GM18868 (cell line): Measurements from ENCODE around the gene TMEM266.

Source experiments
- ATAC-seq: cut with Tn5 transposase; IDR thresholded peaks from one replicate; pipeline ENCODE4 v1.9.1; 2021; ENCODE audit warnings: mild to moderate bottlenecking, moderate library complexity; ENCODE audit not compliant: unreplicated experiment

Gene TMEM266

GRCh38 chr15:76065793-76066192 is 6.0 kb downstream of the TMEM266 start:
- no peak for ATAC-seq

- no peak for ATAC-seq
Observed at GRCh38 chr15:76070192-76070591, 10.4 kb downstream of the TMEM266 start.

- no peak for ATAC-seq
Observed at GRCh38 chr15:76070921-76071635, 11.3 kb downstream of the TMEM266 start.

- no peak for ATAC-seq
Observed at GRCh38 chr15:76071806-76072205, 12.0 kb downstream of the TMEM266 start.

- ATAC-seq, result no peak
Observed at GRCh38 chr15:76073554-76073953, 13.8 kb downstream of the TMEM266 start.

- no peak for ATAC-seq
Observed at GRCh38 chr15:76075046-76075445, 15.3 kb downstream of the TMEM266 start.

GRCh38 chr15:76078285-76078877 is 18.6 kb downstream of the TMEM266 start:
- ATAC-seq, result no peak

GRCh38 chr15:76084256-76084655 is 24.5 kb downstream of the TMEM266 start:
- ATAC-seq, result no peak

- no peak for ATAC-seq
Observed at GRCh38 chr15:76098685-76099084, 38.9 kb downstream of the TMEM266 start.

- no peak for ATAC-seq
Observed at GRCh38 chr15:76099388-76099787, 39.6 kb downstream of the TMEM266 start.

- no peak for ATAC-seq
Observed at GRCh38 chr15:76100361-76100760, 40.6 kb downstream of the TMEM266 start.

GRCh38 chr15:76101655-76102054 is 41.9 kb downstream of the TMEM266 start:
- ATAC-seq, result no peak

GRCh38 chr15:76105391-76105790 is 45.6 kb downstream of the TMEM266 start:
- no peak for ATAC-seq

- no peak for ATAC-seq
Observed at GRCh38 chr15:76105911-76106310, 46.1 kb downstream of the TMEM266 start.

- ATAC-seq, result no peak
Observed at GRCh38 chr15:76107169-76107568, 47.4 kb downstream of the TMEM266 start.

GRCh38 chr15:76108021-76108723 is 48.4 kb downstream of the TMEM266 start:
- no peak for ATAC-seq

- ATAC-seq, result no peak
Observed at GRCh38 chr15:76109046-76109445, 49.3 kb downstream of the TMEM266 start.

- ATAC-seq, result no peak
Observed at GRCh38 chr15:76114561-76114960, 54.8 kb downstream of the TMEM266 start.

GRCh38 chr15:76116138-76116885 is 56.5 kb downstream of the TMEM266 start:
- no peak for ATAC-seq

- no peak for ATAC-seq
Observed at GRCh38 chr15:76117181-76117580, 57.4 kb downstream of the TMEM266 start.

- ATAC-seq, result no peak
Observed at GRCh38 chr15:76118767-76119166, 59.0 kb downstream of the TMEM266 start.
